Measurements from ENCODE around the gene SHROOM2.

Gene SHROOM2

GRCh38 chrX:9980401-9980800 lies 194.2 kb downstream of the SHROOM2 start:
- no peak for TF ChIP-seq ZBTB7A (IDR thresholded peaks at IDR 0.05; ENCODE audit: low read depth)
- no peak for TF ChIP-seq MAX (IDR thresholded peaks at IDR 0.05)
- no peak for TF ChIP-seq FOXM1 (IDR thresholded peaks at IDR 0.05; ENCODE audit: borderline replicate concordance, low read depth)
- TF ChIP-seq TCF12 (IDR thresholded peaks at IDR 0.05; ENCODE audit: low read depth) = no peak
- TF ChIP-seq RAD21 (IDR thresholded peaks at IDR 0.05; ENCODE audit: low read depth) = no peak
- TF ChIP-seq NFIC (IDR thresholded peaks at IDR 0.05) = no peak
- no peak for TF ChIP-seq EGR1 (IDR thresholded peaks at IDR 0.05)

GRCh38 chrX:9980927-9981326 lies 194.7 kb downstream of the SHROOM2 start:
- TF ChIP-seq YY1 (IDR thresholded peaks at IDR 0.05; ENCODE audit: low read depth) (no peak), RAD21 (IDR thresholded peaks at IDR 0.05; ENCODE audit: low read depth) (no peak)

GRCh38 chrX:9983441-9983840 lies 197.2 kb downstream of the SHROOM2 start:
- TF ChIP-seq RAD21 (IDR thresholded peaks at IDR 0.05; ENCODE audit: low read depth) (no peak), USF1 (IDR thresholded peaks at IDR 0.05) (no peak), YY1 (IDR thresholded peaks at IDR 0.05; ENCODE audit: low read depth) (no peak), TEAD4 (IDR thresholded peaks at IDR 0.05) (no peak), REST (IDR thresholded peaks at IDR 0.05; ENCODE audit: low read depth) (no peak), MAX (IDR thresholded peaks at IDR 0.05) (no peak), TCF12 (IDR thresholded peaks at IDR 0.05; ENCODE audit: low read depth) (no peak), TAF1 (IDR thresholded peaks at IDR 0.05; ENCODE audit: low read depth) (no peak), ZBTB7A (IDR thresholded peaks at IDR 0.05; ENCODE audit: low read depth) (no peak), EGR1 (IDR thresholded peaks at IDR 0.05) (no peak), CREB1 (IDR thresholded peaks at IDR 0.05; ENCODE audit: low read depth) (no peak), CEBPB (IDR thresholded peaks at IDR 0.05) (no peak), EP300 (IDR thresholded peaks at IDR 0.05; ENCODE audit: borderline replicate concordance) (no peak), NFIC (IDR thresholded peaks at IDR 0.05) (no peak), FOXM1 (IDR thresholded peaks at IDR 0.05; ENCODE audit: borderline replicate concordance, low read depth) (no peak)

- TF ChIP-seq EGR1 (IDR thresholded peaks at IDR 0.05) (no peak), CEBPB (IDR thresholded peaks at IDR 0.05) (no peak), TEAD4 (IDR thresholded peaks at IDR 0.05) (no peak)
Observed at GRCh38 chrX:9983846-9984245, 197.6 kb downstream of the SHROOM2 start.

- peak; percentile 67 for TF ChIP-seq RAD21 (IDR thresholded peaks at IDR 0.05; ENCODE audit: low read depth)
- no peak for TF ChIP-seq REST (IDR thresholded peaks at IDR 0.05; ENCODE audit: low read depth)
Observed at GRCh38 chrX:9988762-9989161, 202.5 kb downstream of the SHROOM2 start.

GRCh38 chrX:9992061-9992460 lies 205.8 kb downstream of the SHROOM2 start:
- TF ChIP-seq ZBTB7A (IDR thresholded peaks at IDR 0.05; ENCODE audit: low read depth) = no peak
- no peak for TF ChIP-seq TAF1 (IDR thresholded peaks at IDR 0.05; ENCODE audit: low read depth)
- TF ChIP-seq EGR1 (IDR thresholded peaks at IDR 0.05) = no peak
- no peak for TF ChIP-seq TCF12 (IDR thresholded peaks at IDR 0.05; ENCODE audit: low read depth)
- no peak for TF ChIP-seq MAX (IDR thresholded peaks at IDR 0.05)
- TF ChIP-seq YY1 (IDR thresholded peaks at IDR 0.05; ENCODE audit: low read depth) = no peak
- TF ChIP-seq CEBPB (IDR thresholded peaks at IDR 0.05) = no peak
- no peak for TF ChIP-seq REST (IDR thresholded peaks at IDR 0.05; ENCODE audit: low read depth)
- TF ChIP-seq NFIC (IDR thresholded peaks at IDR 0.05) = no peak
- TF ChIP-seq RAD21 (IDR thresholded peaks at IDR 0.05; ENCODE audit: low read depth) = no peak
- TF ChIP-seq USF1 (IDR thresholded peaks at IDR 0.05) = no peak
- TF ChIP-seq EP300 (IDR thresholded peaks at IDR 0.05; ENCODE audit: borderline replicate concordance) = no peak
- TF ChIP-seq CREB1 (IDR thresholded peaks at IDR 0.05; ENCODE audit: low read depth) = no peak
- no peak for TF ChIP-seq TEAD4 (IDR thresholded peaks at IDR 0.05)
